Esophagus squamous epithelium (tissue), 4 donors: ENCODE data around the gene ZNF121.

ENCODE experiments used
- CTCF ChIP-seq, 6 experiments: fragments of 450-650 bp in 4 of 6; fragments of 200-600 bp in 2 of 6; sonication (generic) in 2 of 6; IDR thresholded peaks; one replicate each; pipeline ENCODE4 v1.5.1; 2016 to 2019; ENCODE audit warnings: antibody characterized with exemption in 6 of 6, mild to moderate bottlenecking in 4 of 6, moderate library complexity in 4 of 6
- POLR2A ChIP-seq, 4 donors: fragments of 450-650 bp; IDR thresholded peaks; one replicate each; pipeline ENCODE4 v1.6.1; 2017; ENCODE audit warnings: antibody characterized with exemption in 4 of 4, mild to moderate bottlenecking in 4 of 4, moderate library complexity in 3 of 4

DNA sequence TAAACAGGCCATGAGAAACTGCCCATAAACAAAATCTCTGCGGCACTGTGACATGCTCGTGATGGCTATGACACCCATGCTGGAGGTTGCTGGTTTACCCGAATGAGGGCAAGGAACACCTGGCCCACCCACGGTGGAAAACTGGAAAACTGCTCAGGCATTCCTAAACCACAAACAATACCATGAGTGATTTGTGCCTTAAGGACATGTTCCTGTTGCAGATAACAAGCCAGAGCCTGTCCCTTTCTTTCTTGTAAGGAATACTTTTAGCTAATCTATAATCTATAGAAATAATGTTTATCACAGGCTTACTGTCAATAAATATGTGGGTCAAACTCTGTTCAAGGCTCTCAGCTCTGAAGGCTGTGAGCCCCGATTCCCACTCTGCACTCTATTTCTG lies 24.6 kb upstream of the ZNF121 start:
- TF ChIP-seq CTCF (IDR thresholded peaks at IDR 0.05) (no peak), POLR2A (IDR thresholded peaks at IDR 0.05) (no peak)
